Esophagus squamous epithelium (tissue), 5 donors: ENCODE data around the gene ABHD11. TPM values are rescaled to one million over a fixed set of nuclear protein-coding genes. Genes with fewer than 3 reads are reported as not detected.

Experiments
- DNase-seq: peaks from one replicate; lab custom pipeline; 2025; lab: John Stamatoyannopoulos, UW
- H3K27ac ChIP-seq, 4 donors: fragments of 200-600 bp; sonication (generic); one replicate each; pipeline ENCODE4 v1.5.1; 2016 to 2019; ENCODE audit warnings: mild to moderate bottlenecking in 1 of 4
- H3K27me3 ChIP-seq, 4 donors: fragments of 200-600 bp; sonication (generic); 1 replicate in 3 of 4; 2 replicates in 1 of 4; pipeline versions ENCODE4 v1.5.1 to v1.6.0; 2017 to 2021; ENCODE audit warnings: antibody characterized with exemption in 1 of 4
- H3K36me3 ChIP-seq, 3 donors: fragments of 200-600 bp; sonication (generic); one replicate each; pipeline ENCODE4 v1.5.1; 2016 to 2019
- H3K4me1 ChIP-seq, 3 donors: fragments of 200-600 bp; sonication (generic); one replicate each; pipeline ENCODE4 v1.5.1; 2017 to 2019
- H3K4me3 ChIP-seq, 4 donors: fragments of 200-600 bp; sonication (generic); 1 replicate in 3 of 4; 2 replicates in 1 of 4; pipeline ENCODE4 v1.5.1; 2016 to 2019; ENCODE audit warnings: mild to moderate bottlenecking in 2 of 4, moderate library complexity in 1 of 4
- H3K9me3 ChIP-seq, 3 donors: fragments of 200-600 bp; sonication (generic); one replicate each; pipeline ENCODE4 v1.5.1; 2016 to 2019
- CTCF ChIP-seq, 6 experiments: fragments of 450-650 bp in 4 of 6; fragments of 200-600 bp in 2 of 6; sonication (generic) in 2 of 6; IDR thresholded peaks; one replicate each; pipeline ENCODE4 v1.5.1; 2016 to 2019; ENCODE audit warnings: antibody characterized with exemption in 6 of 6, mild to moderate bottlenecking in 4 of 6, moderate library complexity in 4 of 6
- POLR2A ChIP-seq, 4 donors: fragments of 450-650 bp; IDR thresholded peaks; one replicate each; pipeline ENCODE4 v1.6.1; 2017; ENCODE audit warnings: antibody characterized with exemption in 4 of 4, mild to moderate bottlenecking in 4 of 4, moderate library complexity in 3 of 4
- WGBS, 2 donors: methylation state at CpG; one replicate each; pipeline ENCODE4 v1.1.5; 2018; 5-methylcytosine and 5-hydroxymethylcytosine counted together
- intact Hi-C: fragments of 100-400 bp; cut with DNase I; formaldehyde crosslinking; loops from one replicate; pipeline ENCODE4 v1.15.0; 2022
- total RNA-seq, 4 donors: library from RNA; depleted of rRNA; stranded (reverse); fragments of >200 nt; gene quantifications; one replicate each; pipeline ENCODE4 v1.1.0, GENCODE V29; 2016
- donor health status: DM: yes; HTN: yes; CAD: no.

ABHD11 gene
- total RNA-seq, 4 donors from 2014 or later: 8.3 to 22.6 (median 19.3) TPM

GRCh38 chr7:73742753-73743641 is 4.4 kb upstream of the ABHD11 start:
- Histone ChIP-seq H3K36me3 (no peaks in the 10 kb centered on the region), H3K27me3 (no peaks in the 10 kb centered on the region), H3K27ac (peak overlapping the region; percentile 77 to 94 (median 88)), H3K4me3 (peak overlapping the region; percentile 13 to 23 (median 15)), H3K9me3 (no peaks in the 10 kb centered on the region), H3K4me1 (peaks cover 11 to 70% (median 23%) of the 10 kb centered on the region in 3 donors)
- WGBS, 2 donors: 22 to 28% methylated on average over 12 to 18 of the region's 35 CpGs
- DNase-seq: no peak
- TF ChIP-seq POLR2A (IDR thresholded peaks at IDR 0.05) (peak in 1 of 4 donors; percentile 29), CTCF (IDR thresholded peaks at IDR 0.05) (no peak)
- intact Hi-C loops: no loop called here

GRCh38 chr7:73742338-73742752 is 3.7 kb upstream of the ABHD11 start:
- Histone ChIP-seq H3K9me3 (no peaks in the 10 kb centered on the region), H3K27ac (peak overlapping the region; percentile 77 to 94 (median 88)), H3K27me3 (no peaks in the 10 kb centered on the region), H3K4me1 (peaks cover 18 to 76% (median 23%) of the 10 kb centered on the region in 3 donors), H3K4me3 (peak overlapping the region in 3 of 4 donors; percentile 13 to 23 (median 15)), H3K36me3 (peaks cover 0 to 3% (median 0%) of the 10 kb centered on the region in 3 donors)
- DNase-seq: no peak
- intact Hi-C loops: no loop called here
- TF ChIP-seq CTCF (IDR thresholded peaks at IDR 0.05): peak in 1 of 6 experiments; percentile 14
- TF ChIP-seq POLR2A (IDR thresholded peaks at IDR 0.05): no peak
- 59 to 62% methylated on average over 3 to 5 of the region's 7 CpGs for WGBS, 2 donors

- DNase-seq: no peak
- WGBS, 2 donors: 95 to 98% methylated on average over 4 to 5 of the region's 5 CpGs
- intact Hi-C loops: no loop called here
- Histone ChIP-seq H3K4me3 (no peak overlapping the region), H3K27ac (peak overlapping the region in 2 of 4 donors; percentile 93 to 94), H3K9me3 (no peaks in the 10 kb centered on the region), H3K36me3 (peaks cover 0 to 10% (median 2%) of the 10 kb centered on the region in 3 donors), H3K27me3 (no peaks in the 10 kb centered on the region), H3K4me1 (peaks cover 20 to 79% (median 23%) of the 10 kb centered on the region in 3 donors)
- TF ChIP-seq POLR2A (IDR thresholded peaks at IDR 0.05): no peak
- TF ChIP-seq CTCF (IDR thresholded peaks at IDR 0.05): no peak
Observed at GRCh38 chr7:73741600-73741999, 3.0 kb upstream of the ABHD11 start.

- WGBS, 2 donors: 69 to 81% methylated on average over 5 of the region's 5 CpGs
- DNase-seq: no peak
Observed at GRCh38 chr7:73740771-73741170, 2.2 kb upstream of the ABHD11 start.

More at GRCh38 chr7:73740771-73741170, 2.2 kb upstream of the ABHD11 start:
- Histone ChIP-seq H3K4me1 (peaks cover 20 to 72% (median 23%) of the 10 kb centered on the region in 3 donors), H3K9me3 (no peaks in the 10 kb centered on the region), H3K36me3 (peaks cover 0 to 19% (median 7%) of the 10 kb centered on the region in 3 donors), H3K27ac (peak overlapping the region in 3 of 4 donors; percentile 44 to 94 (median 93)), H3K27me3 (no peaks in the 10 kb centered on the region), H3K4me3 (no peak overlapping the region)
- intact Hi-C loops: no loop called here
- TF ChIP-seq POLR2A (IDR thresholded peaks at IDR 0.05) (no peak), CTCF (IDR thresholded peaks at IDR 0.05) (no peak)
